Type B pancreatic cell (in vitro differentiated cells): ENCODE measurements around the gene DHX57. TPM values are rescaled to one million over a fixed set of nuclear protein-coding genes. Genes with fewer than 3 reads are reported as not detected.

Experiments used
- DNase-seq: peaks from one replicate; pipeline ENCODE4 v3.0.0; 2021; ENCODE audit warnings: mixed read lengths; ENCODE audit not compliant: unreplicated experiment; ENCODE audit errors: extremely low spot score
- H3K27ac Mint-ChIP-seq: 2 replicates; pipeline ENCODE4 v1.8.0; 2021; ENCODE audit warnings: mild to moderate bottlenecking, mixed read lengths
- H3K27me3 Mint-ChIP-seq: 2 replicates; pipeline ENCODE4 v1.8.0; 2021; ENCODE audit warnings: mixed read lengths
- H3K36me3 Mint-ChIP-seq: 2 replicates; pipeline ENCODE4 v1.8.0; 2021; ENCODE audit warnings: mixed read lengths
- H3K4me1 Mint-ChIP-seq: one replicate; pipeline ENCODE4 v1.8.0; 2021; ENCODE audit warnings: mixed read lengths; ENCODE audit not compliant: unreplicated experiment
- H3K4me3 Mint-ChIP-seq: 2 replicates; pipeline ENCODE4 v1.8.0; 2021; ENCODE audit warnings: mild to moderate bottlenecking, mixed read lengths
- H3K9me3 Mint-ChIP-seq: 2 replicates; pipeline ENCODE4 v1.8.0; 2021; ENCODE audit warnings: mixed read lengths
- total RNA-seq: library from RNA; stranded (reverse); gene quantifications from 2 replicates; pipeline ENCODE4 v1.2.1, GENCODE V29; 2021; ENCODE audit warnings: low replicate concordance
- TF ChIP-seq, protein P1 (sequence below): fragments of 200-600 bp; sonication (generic); conservative IDR thresholded peaks from 2 replicates; pipeline ENCODE4 v1.5.0; 2021; ENCODE audit warnings: antibody characterized with exemption, mild to moderate bottlenecking

DHX57 gene
- total RNA-seq, 1 donor from 2014 or later = 28.1 TPM

DNA sequence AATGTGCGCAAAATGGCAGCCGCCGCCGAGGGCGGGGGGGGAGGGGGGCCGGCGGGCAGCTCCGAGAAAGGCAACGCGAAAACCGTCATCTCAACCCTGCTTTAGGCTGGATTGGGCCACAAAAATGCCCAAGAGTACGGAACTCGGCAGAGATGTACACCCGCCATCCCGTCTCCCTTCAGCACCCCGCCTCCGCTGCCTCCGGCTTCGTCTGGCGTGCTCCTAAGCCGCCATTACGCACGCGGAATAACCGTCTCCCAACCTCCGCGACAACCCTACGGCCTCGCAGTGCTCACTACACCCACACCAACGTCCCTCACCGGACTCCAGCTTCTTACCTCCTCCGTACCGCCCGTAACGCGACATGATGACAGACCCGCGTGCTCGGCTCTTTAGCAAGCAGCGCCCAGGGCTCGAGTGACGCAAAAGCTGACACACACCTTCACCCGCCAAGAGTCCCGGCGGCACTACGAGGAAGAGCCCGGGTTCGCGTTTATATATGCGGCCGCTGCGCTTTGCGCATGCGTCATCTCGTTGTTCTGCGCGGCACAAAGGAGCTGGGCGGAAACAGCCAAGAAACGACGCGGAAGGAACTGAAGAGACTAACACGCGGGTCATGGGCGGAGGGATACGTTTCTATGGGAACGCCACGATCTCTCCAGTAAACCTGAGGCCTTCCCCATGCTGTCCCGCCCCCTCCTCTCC lies 124.7 kb downstream of the DHX57 start, which contains the start of gene SRSF7:
Gene SRSF7, minus strand, starts transcription at position 471 of the 705 bp plus-strand sequence. Its CDS starts 105 bp downstream, at position 366.
- Mint-ChIP-seq H3K4me3 (peak within 1 kb of the TSS; percentile 100), H3K36me3 (peaks cover 46% of the 10 kb centered on the region), H3K9me3 (no peaks in the 10 kb centered on the region), H3K27me3 (peaks cover 4% of the 10 kb centered on the region), H3K4me1 (peaks cover 41% of the 10 kb centered on the region), H3K27ac (peak within 1 kb of the TSS; percentile 99)
- TF ChIP-seq, protein P1, sequence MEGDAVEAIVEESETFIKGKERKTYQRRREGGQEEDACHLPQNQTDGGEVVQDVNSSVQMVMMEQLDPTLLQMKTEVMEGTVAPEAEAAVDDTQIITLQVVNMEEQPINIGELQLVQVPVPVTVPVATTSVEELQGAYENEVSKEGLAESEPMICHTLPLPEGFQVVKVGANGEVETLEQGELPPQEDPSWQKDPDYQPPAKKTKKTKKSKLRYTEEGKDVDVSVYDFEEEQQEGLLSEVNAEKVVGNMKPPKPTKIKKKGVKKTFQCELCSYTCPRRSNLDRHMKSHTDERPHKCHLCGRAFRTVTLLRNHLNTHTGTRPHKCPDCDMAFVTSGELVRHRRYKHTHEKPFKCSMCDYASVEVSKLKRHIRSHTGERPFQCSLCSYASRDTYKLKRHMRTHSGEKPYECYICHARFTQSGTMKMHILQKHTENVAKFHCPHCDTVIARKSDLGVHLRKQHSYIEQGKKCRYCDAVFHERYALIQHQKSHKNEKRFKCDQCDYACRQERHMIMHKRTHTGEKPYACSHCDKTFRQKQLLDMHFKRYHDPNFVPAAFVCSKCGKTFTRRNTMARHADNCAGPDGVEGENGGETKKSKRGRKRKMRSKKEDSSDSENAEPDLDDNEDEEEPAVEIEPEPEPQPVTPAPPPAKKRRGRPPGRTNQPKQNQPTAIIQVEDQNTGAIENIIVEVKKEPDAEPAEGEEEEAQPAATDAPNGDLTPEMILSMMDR = no peak
- DNase-seq = peak; percentile 99

DNA sequence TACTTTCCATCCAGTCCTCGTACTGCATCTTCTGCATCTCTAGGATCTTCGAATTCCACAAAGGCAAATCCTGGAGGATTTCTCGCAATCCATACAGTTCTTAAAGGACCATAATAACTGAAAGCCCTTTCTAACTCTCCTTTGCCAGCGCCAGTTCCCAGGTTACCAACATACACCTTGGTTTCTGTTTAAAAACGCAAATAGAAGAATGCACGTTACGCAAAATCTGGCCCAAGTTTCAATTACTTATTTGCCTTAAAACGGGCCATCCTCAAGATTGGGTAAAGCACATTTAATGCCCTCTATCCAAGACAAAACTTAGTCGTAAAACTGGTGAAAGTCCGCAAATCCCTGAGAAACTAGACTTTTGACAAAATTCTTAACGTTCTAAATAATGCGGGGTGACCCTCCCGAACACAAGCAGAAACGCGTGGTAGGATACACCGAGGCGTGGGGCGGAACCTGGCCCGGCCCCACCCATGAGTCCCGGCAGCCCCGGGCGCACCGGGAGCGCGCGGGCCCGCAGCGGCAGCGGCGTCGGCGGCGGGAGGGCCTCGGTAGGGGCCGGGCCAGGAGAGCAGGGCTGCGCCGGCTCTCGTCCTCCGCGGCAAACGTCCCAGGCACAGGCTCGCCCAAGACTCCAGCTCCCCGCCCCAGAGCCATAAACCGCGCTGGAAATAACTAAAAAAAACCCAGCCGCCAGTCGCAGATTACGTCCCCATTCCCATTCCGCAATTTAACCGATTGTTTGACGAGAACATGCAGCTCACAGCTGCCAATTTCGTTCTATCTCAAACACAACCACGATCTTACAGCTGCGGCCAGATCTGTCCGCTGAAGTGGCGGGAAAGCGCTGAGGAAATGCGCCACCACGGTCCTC lies 125.5 kb downstream of the DHX57 start:
- Mint-ChIP-seq H3K27me3 (peaks cover 4% of the 10 kb centered on the region), H3K27ac (peak overlapping the region; percentile 99), H3K4me3 (peak overlapping the region; percentile 100), H3K4me1 (peaks cover 41% of the 10 kb centered on the region), H3K9me3 (no peaks in the 10 kb centered on the region), H3K36me3 (peaks cover 52% of the 10 kb centered on the region)
- TF ChIP-seq, protein P1 = no peak
- no peak for DNase-seq

DNA sequence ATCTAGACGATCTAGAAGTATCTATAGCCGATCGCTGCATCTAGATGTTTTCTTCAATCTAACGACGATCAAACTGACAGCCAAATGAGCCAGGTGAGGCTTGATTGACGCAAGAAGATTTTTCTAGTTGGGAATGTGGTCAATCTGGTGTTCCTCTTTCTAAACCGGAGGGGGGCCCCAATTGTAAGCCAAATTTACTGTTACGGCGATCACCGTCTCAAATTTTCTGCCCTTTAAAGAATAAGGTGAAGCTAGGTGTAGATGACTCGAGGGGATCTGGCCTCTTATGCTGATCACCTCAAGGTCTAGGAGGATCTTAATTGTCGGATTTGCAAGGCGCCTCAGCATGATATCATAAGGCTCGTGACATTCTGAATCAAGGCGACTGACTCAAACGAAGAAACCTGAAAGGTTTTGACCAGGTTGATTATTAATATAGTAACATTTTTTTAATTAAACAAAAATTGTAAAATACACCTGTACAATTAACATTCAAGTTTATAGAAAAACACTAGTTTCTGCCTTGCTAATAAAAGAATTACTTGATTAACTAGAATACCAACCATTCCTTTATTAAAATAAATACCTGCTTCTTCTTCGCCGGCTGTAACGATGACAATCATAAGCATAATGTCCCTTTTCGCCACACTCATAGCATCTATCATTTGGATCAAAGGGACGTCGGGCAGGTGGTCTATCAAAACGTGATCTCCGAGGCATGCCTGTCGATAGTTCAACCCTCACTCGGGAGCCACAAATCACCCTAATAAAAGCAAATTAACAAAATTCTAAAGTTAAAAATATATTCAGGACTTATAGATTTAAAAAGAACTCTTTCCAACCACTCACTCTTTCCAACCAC lies 126.6 kb downstream of the DHX57 start:
- DNase-seq = no peak
- H3K27me3 Mint-ChIP-seq = peaks cover 4% of the 10 kb centered on the region
- H3K9me3 Mint-ChIP-seq = no peaks in the 10 kb centered on the region
- H3K27ac Mint-ChIP-seq = peak overlapping the region; percentile 58
- TF ChIP-seq, protein P1 = no peak
- H3K4me1 Mint-ChIP-seq = peaks cover 41% of the 10 kb centered on the region
- H3K4me3 Mint-ChIP-seq = peak overlapping the region; percentile 100
- H3K36me3 Mint-ChIP-seq = peaks cover 60% of the 10 kb centered on the region

DNA sequence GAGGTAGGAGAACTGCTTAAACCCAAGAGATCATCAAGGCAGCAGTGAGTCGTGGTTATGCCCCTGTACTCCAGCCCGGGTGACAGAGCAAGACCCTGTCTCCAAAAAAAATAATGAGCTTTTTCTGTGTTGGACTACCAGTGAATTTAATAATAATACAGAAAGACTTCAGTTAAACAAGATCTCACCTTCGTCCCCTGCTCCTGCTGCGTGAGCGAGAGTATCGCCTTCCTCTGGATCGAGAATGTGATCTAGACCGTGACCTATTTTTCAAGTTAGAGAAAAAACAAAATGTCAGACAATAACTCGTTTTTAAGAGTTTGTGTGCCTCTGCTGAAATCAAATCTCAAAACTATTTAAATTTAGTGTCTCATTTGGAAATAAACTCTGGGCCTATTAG lies 127.3 kb downstream of the DHX57 start:
- Mint-ChIP-seq H3K4me1 (peaks cover 41% of the 10 kb centered on the region), H3K36me3 (peaks cover 68% of the 10 kb centered on the region), H3K27me3 (peaks cover 4% of the 10 kb centered on the region), H3K9me3 (no peaks in the 10 kb centered on the region), H3K4me3 (peak overlapping the region; percentile 70), H3K27ac (peak overlapping the region; percentile 9)
- TF ChIP-seq, protein P1 = no peak
- no peak for DNase-seq

DNA sequence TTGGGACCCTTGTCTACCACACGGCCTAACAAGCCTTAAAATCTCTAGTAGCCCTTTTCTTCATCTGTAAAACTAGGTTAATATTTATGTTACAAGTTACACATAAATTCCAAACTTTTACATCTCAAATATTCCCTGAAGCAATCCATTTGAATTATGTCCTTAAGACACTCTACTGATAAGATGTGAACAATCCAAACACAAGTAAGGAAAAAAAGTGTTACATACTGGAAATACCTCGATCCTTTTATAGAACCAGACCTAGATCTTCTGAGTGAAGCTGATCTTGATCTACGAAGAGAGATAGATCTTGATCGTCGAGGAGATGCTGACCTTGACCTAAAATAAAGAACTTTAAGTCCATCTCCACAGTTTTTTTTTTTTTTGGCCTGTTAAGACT lies 127.9 kb downstream of the DHX57 start:
- DNase-seq = no peak
- TF ChIP-seq, protein P1 = no peak
- Mint-ChIP-seq H3K4me1 (peaks cover 41% of the 10 kb centered on the region), H3K4me3 (peak overlapping the region; percentile 70), H3K27me3 (peaks cover 4% of the 10 kb centered on the region), H3K9me3 (no peaks in the 10 kb centered on the region), H3K36me3 (peaks cover 70% of the 10 kb centered on the region), H3K27ac (peak overlapping the region; percentile 9)
